NCI-H526 treated with DMSO at 0.1 percent for 48 hours (cell line): Measurements from ENCODE around the gene TMEM61.
"Not testable (repeated sequence)": the region's sequence is repeated elsewhere in the genome, so short reads cannot be mapped to it uniquely, and the experiment has no call there.

Experiments
- DNase-seq: peaks from one replicate; lab custom pipeline; 2025; lab: John Stamatoyannopoulos, UW

TMEM61 gene

GRCh38 chr1:54962612-54963395 is 17.6 kb upstream of the TMEM61 start:
- DNase-seq = no peak

DNA sequence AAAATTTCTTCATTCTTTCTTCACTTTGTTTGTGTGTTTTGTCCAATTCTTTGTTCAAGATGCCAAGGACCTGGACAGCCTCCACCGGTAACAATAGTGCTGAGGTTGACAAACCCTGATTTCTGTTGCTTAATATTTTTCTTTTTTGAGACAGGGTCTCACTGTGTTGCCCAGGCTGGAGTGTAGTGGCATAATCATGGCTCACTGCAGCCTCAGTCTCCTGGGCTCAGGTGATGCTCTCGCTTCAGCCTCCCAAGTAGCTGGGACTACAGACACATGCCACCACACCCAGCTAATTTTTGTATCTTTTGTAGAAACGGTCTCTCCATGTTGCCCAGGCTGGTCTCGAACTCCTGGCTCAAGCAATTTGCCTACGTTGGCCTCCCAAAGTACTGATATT is 16.6 kb upstream of the TMEM61 start:
- not testable (repeated sequence) for DNase-seq

GRCh38 chr1:54965624-54966340 is 14.6 kb upstream of the TMEM61 start:
- DNase-seq = no peak

- no peak for DNase-seq
Measured at GRCh38 chr1:54967372-54967771, 13.1 kb upstream of the TMEM61 start.

DNA sequence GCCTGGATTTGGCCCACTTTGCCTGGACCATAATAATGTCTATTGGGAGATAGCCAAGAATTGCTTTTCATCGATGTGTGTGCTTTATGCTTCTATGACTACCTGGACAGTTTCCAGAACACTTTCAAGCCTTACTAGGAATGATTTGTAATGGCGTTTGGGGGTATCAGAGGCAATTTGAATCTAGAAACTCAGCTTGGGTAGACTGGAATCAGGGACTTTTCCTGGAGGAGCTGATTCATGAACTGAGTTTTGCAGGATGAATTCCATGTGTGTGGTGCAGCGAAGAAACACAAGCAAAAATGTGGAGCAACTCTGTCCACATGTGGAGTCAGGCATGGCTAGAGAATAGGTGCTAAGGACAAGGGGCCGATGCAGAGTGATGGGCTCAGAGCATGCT is 11.9 kb upstream of the TMEM61 start:
- DNase-seq = no peak

GRCh38 chr1:54969879-54970278 is 10.5 kb upstream of the TMEM61 start:
- DNase-seq = no peak

- DNase-seq = no peak
Measured at GRCh38 chr1:54970901-54971300, 9.5 kb upstream of the TMEM61 start.

GRCh38 chr1:54971317-54971791 is 9.1 kb upstream of the TMEM61 start:
- no peak for DNase-seq

DNA sequence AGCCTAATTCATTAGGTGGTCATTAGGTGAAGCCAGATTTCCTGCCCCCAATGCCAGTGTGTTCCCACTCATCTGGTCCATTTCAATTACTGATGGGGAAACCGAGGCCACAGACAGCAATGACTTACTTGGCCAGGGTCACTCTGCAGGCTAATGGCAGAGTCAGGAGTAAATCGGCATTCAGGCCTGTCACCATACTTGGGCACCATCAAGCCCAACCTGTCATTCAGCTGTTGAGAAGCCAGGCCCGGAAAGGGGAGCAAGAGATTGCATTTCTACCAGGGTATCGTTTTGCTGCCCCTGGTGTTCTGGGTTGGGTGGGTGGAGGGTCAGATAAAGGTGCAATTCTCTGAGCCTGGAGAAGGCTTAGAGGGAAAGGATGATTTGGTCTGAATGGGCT is 8.0 kb upstream of the TMEM61 start:
- DNase-seq = no peak

- no peak for DNase-seq
Measured at GRCh38 chr1:54973205-54973921, 7.1 kb upstream of the TMEM61 start.

DNA sequence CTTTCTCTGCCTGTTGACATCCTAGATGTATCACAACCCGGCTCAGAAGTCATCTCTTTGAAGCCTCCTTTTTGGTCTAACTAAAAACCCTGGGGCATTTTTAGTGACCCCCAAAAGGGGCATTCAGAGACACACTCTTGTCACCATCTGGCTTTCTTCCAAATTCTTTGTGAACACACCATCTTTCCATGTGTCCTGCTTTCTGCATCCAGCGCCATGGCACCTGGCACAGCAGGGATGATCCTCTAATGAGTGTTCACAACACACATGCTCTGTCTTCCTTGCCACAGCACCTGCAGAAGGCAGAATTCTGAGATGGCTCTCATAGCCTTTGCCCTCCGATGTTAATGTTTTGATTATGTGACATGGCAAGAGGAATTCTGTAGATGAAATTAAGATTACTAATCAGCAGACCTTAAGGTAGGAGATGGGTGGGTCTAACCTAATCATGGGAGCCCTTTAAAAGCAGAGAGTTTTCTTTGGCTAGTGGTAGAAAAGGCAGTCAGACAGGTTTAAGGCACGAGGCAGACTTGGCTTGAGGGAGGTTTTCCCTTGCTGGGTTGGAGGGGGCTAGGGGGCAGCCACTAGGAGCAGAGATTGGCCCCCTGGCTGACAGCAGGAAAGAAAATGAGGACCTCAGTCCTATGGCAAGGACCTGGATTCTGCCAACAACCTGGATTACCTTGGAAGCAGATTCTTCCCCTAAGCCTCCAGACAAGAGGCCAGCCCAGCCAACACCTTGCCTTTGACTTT is 4.9 kb upstream of the TMEM61 start:
- no peak for DNase-seq

- no peak for DNase-seq
Measured at GRCh38 chr1:54976747-54977146, 3.7 kb upstream of the TMEM61 start.

DNA sequence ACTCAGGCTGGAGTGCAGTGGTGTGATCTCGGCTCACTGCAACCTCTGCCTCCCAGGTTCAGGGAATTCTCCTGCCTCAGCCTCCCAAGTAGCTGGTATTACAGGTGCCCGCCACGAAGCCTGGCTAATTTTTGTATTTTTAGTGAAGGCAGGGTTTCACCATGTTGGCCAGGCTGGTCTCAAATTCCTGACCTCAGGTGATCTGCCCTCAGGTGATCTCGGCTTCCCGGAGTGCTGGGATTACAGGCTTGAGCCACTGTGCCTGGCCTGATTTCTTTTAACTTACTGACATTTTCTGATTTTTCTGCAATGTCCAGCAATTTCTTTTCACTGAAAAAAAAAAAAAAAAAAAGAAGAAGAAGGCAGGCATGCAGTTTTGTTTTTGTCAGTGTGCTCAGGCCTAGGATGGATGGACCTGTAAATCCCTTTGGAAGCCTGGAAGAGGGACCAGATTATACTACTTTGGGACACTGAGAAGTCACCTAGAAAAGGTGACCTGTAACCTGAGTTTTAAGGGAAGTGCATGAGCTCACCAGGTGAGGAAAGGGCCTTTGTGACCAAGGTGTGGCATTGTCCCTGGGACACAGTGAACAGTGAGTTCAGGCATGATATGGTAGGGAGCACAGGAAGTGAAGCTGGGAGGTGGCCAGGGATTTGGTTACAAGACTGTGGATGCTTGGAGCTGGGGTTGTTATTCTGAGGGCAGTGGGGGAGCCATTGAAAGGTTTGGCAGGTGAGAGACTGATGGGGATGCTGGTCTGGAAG is 2.7 kb upstream of the TMEM61 start:
- no peak for DNase-seq

- no peak for DNase-seq
Measured at GRCh38 chr1:54978528-54979326, 1.7 kb upstream of the TMEM61 start.

DNA sequence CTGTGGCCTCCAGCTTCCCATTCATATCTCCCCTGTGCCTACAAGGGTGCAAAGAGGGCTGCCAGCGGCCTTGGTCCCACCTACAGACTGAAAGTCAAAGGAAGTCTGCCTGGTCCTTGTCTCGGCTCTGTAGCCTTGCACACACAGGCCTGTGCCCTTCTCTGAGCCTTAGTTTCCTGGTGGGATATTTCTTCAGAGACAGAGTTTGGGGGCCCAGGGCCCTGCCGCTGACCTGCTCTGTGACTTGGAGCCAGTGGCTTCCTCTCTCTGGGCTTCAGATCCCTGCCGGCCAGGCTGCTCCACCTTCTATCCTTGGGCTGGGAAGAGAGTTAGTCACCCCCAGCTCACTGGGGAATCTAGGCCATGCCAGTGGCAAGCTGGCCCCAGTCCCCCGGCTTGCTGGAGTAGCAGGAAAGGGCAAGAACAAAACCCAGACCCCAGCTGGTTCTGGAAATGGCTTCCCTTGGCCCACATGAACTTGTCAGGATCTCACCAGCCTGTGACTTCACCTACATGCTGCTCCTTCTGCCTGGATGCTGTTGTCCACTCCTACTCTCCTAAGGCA is 1.0 kb upstream of the TMEM61 start:
- DNase-seq = no peak

DNA sequence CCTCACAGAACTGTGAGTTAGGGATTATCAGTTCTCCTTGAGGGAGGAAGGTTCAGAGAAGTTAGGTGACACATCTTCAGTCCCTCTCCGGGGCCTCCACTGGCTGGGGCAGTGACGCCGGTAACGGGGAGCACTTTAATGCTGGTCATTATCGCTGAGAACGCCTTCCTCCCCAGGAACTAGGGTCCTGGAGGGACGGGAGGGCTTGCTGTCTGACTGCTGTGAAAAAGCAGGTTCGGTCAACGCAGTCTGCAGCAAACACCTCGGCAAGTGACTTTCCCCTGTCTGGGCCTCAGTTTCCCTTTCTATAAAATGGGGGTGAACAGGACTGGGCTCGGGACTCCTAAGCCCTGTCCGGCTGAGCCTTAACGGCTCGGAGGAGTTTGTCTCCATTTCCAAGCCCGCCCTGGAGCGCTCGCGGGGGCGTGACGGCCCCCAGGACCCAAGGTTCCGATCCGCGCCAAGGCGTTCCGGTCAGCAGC is 341 bp upstream of the TMEM61 start:
- no peak for DNase-seq

- DNase-seq = no peak
Measured at GRCh38 chr1:54981466-54981865, 1.0 kb downstream of the TMEM61 start.

- no peak for DNase-seq
Measured at GRCh38 chr1:54982739-54983138, 2.3 kb downstream of the TMEM61 start.

GRCh38 chr1:54984131-54984842 is 3.9 kb downstream of the TMEM61 start:
- no peak for DNase-seq
